Measurements from ENCODE around the gene PDE1A.

The PDE1A gene

GRCh38 chr2:182113334-182113733 lies 313.5 kb downstream of the PDE1A start:
- no peak for DNase-seq

- DNase-seq: no peak
Observed at GRCh38 chr2:182110347-182110746, 316.5 kb downstream of the PDE1A start.

GRCh38 chr2:182103526-182103925 lies 323.3 kb downstream of the PDE1A start:
- DNase-seq: no peak

GRCh38 chr2:182101263-182101662 lies 325.6 kb downstream of the PDE1A start:
- DNase-seq: no peak

- no peak for DNase-seq
Observed at GRCh38 chr2:182098648-182099047, 328.2 kb downstream of the PDE1A start.

- no peak for DNase-seq
Observed at GRCh38 chr2:182097571-182098164, 329.2 kb downstream of the PDE1A start.

GRCh38 chr2:182090486-182090885 lies 336.4 kb downstream of the PDE1A start:
- no peak for DNase-seq
